Renal pelvis (tissue), 4 donors: ENCODE data around the gene PUDP. TPM values are rescaled to one million over a fixed set of nuclear protein-coding genes. Genes with fewer than 3 reads are reported as not detected.

Source experiments
- DNase-seq: peaks from one replicate; pipeline ENCODE4 v3.0.0-alpha.2; 2013
- polyA plus RNA-seq, 3 donors: library from polyadenylated mRNA; unstranded; fragments of 120-200 nt; gene quantifications; one replicate each; pipeline ENCODE4 v1.2.1, GENCODE V29; 2013; ENCODE audit not compliant: insufficient read length in 3 of 3

The PUDP gene
- polyA plus RNA-seq, 3 donors = 24.4 to 33.1 (median 24.5) TPM

- DNase-seq = no peak
Observed at GRCh38 chrX:7077241-7078230, 70.4 kb downstream of the PUDP start.

GRCh38 chrX:7076245-7076661 is 71.7 kb downstream of the PUDP start:
- no peak for DNase-seq

- DNase-seq = no peak
Observed at GRCh38 chrX:7074908-7075204, 73.1 kb downstream of the PUDP start.

- no peak for DNase-seq
Observed at GRCh38 chrX:7074148-7074907, 73.6 kb downstream of the PUDP start.

- no peak for DNase-seq
Observed at GRCh38 chrX:7073336-7073735, 74.6 kb downstream of the PUDP start.

- no peak for DNase-seq
Observed at GRCh38 chrX:7072856-7073255, 75.1 kb downstream of the PUDP start.

GRCh38 chrX:7071390-7071789 is 76.6 kb downstream of the PUDP start:
- no peak for DNase-seq

GRCh38 chrX:7069556-7069955 is 78.4 kb downstream of the PUDP start:
- DNase-seq = no peak

GRCh38 chrX:7068939-7069367 is 79.0 kb downstream of the PUDP start:
- DNase-seq = no peak

GRCh38 chrX:7067256-7067655 is 80.7 kb downstream of the PUDP start:
- no peak for DNase-seq

GRCh38 chrX:7065473-7065872 is 82.5 kb downstream of the PUDP start:
- no peak for DNase-seq

- no peak for DNase-seq
Observed at GRCh38 chrX:7062903-7063302, 85.0 kb downstream of the PUDP start.

- no peak for DNase-seq
Observed at GRCh38 chrX:7062276-7062675, 85.7 kb downstream of the PUDP start.

- DNase-seq = no peak
Observed at GRCh38 chrX:7061429-7061828, 86.5 kb downstream of the PUDP start.

- no peak for DNase-seq
Observed at GRCh38 chrX:7060444-7060843, 87.5 kb downstream of the PUDP start.

- no peak for DNase-seq
Observed at GRCh38 chrX:7059859-7060258, 88.1 kb downstream of the PUDP start.

GRCh38 chrX:7059214-7059838 is 88.6 kb downstream of the PUDP start:
- DNase-seq = no peak

- DNase-seq = no peak
Observed at GRCh38 chrX:7055386-7056137, 92.4 kb downstream of the PUDP start.

- DNase-seq = no peak
Observed at GRCh38 chrX:7054219-7055216, 93.4 kb downstream of the PUDP start.

GRCh38 chrX:7052541-7052940 is 95.4 kb downstream of the PUDP start:
- no peak for DNase-seq

GRCh38 chrX:7050271-7050670 is 97.7 kb downstream of the PUDP start:
- DNase-seq = no peak
